ENCODE data around the gene LIME1.

LIME1 gene

GRCh38 chr20:63706852-63707557, 29.5 kb upstream of the LIME1 start:
- peak overlapping the region; percentile 83 for H3K4me3 ChIP-seq (ENCODE audit: low read depth, low read length)
- DNase-seq (ENCODE audit: low read depth): peak; percentile 59
- TF ChIP-seq, protein P1, sequence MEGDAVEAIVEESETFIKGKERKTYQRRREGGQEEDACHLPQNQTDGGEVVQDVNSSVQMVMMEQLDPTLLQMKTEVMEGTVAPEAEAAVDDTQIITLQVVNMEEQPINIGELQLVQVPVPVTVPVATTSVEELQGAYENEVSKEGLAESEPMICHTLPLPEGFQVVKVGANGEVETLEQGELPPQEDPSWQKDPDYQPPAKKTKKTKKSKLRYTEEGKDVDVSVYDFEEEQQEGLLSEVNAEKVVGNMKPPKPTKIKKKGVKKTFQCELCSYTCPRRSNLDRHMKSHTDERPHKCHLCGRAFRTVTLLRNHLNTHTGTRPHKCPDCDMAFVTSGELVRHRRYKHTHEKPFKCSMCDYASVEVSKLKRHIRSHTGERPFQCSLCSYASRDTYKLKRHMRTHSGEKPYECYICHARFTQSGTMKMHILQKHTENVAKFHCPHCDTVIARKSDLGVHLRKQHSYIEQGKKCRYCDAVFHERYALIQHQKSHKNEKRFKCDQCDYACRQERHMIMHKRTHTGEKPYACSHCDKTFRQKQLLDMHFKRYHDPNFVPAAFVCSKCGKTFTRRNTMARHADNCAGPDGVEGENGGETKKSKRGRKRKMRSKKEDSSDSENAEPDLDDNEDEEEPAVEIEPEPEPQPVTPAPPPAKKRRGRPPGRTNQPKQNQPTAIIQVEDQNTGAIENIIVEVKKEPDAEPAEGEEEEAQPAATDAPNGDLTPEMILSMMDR (conservative IDR thresholded peaks at IDR 0.05; ENCODE audit: low read depth, low read length): peak; percentile 59

GRCh38 chr20:63707558-63708300, 28.7 kb upstream of the LIME1 start, which contains the start of the genes ARFRP1 and ZGPAT:
ARFRP1 (minus strand) TSS chr20:63707976; CDS start chr20:63707091, 885 bp downstream.
ZGPAT (plus strand) TSS chr20:63708039; CDS start chr20:63708581, 542 bp downstream.
- DNase-seq (ENCODE audit: low read depth): peak; percentile 81
- TF ChIP-seq, protein P1 (conservative IDR thresholded peaks at IDR 0.05; ENCODE audit: low read depth, low read length): no peak
- H3K4me3 ChIP-seq (ENCODE audit: low read depth, low read length): peak within 1 kb of the TSS; percentile 83

GRCh38 chr20:63708301-63709148, 27.9 kb upstream of the LIME1 start:
- DNase-seq (ENCODE audit: low read depth): no peak
- H3K4me3 ChIP-seq (ENCODE audit: low read depth, low read length): peak overlapping the region; percentile 83
- TF ChIP-seq, protein P1 (conservative IDR thresholded peaks at IDR 0.05; ENCODE audit: low read depth, low read length): no peak

DNA sequence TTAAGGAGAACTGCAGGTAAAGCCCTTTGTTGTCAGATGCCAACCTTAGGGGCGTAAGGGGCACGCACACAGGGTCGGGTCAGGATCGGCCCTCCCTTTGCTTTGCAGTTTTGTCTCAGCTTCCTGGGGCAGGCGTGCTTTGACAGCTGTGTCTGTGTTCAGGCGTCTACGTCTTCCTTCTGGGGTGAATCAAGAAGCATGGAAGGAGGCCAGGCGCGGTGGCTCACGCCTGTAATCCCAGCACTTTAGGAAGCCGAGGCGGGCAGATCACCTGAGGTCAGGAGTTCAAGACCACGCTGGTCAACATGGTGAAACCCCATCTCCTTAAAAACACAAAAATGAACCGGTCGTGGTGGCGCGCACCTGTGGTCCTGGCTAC, 27.3 kb upstream of the LIME1 start:
- no peak for DNase-seq (ENCODE audit: low read depth)
- peak overlapping the region; percentile 83 for H3K4me3 ChIP-seq (ENCODE audit: low read depth, low read length)
- TF ChIP-seq, protein P1 (conservative IDR thresholded peaks at IDR 0.05; ENCODE audit: low read depth, low read length): no peak

DNA sequence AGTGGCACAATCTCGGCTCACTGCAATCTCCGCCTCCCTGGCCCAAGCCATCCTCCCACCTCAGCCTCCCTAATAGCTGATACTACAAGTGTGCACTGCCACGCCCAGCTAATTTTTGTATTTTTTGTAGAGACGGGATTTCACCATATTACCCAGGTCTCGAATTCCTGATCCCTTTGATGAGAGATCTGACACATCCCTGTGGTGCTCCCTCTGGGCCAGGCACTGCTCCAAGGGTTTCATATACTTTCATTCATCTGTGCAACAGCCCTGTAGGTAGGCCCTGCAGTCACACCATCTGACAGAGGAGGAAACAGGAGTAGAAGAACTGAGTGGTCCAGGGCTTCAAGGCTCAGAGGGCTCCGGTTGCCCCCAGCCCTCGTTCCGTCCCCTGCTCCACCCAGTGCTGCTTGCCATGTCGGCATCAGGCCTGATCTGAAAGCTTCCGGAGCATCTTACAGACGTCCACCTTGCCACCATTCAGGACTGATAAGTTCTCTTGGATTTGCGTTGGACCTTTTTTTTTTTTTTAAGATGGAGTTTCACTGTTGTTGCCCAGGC, 25.3 kb upstream of the LIME1 start:
- no peak for DNase-seq (ENCODE audit: low read depth)
- TF ChIP-seq, protein P1 (conservative IDR thresholded peaks at IDR 0.05; ENCODE audit: low read depth, low read length): no peak
- H3K4me3 ChIP-seq (ENCODE audit: low read depth, low read length): no peak overlapping the region

DNA sequence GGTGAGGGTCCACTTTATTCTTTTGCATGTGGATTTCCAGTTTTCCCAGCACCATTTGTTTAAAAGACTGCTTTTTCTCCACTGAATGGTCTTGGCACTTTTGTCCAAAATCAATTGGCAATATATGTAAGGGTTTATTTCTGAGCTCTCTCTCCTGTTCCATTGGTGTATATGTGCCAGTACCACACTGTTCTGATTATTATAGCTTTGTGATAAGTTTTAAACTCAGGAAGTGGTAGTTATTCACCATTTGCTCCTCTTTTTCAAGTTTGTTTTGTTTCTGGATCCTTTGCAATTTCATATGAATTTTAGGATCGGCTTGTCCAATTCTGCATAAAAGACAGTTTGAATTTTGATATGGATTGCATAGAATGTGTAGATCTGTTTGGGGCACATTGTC, 24.3 kb upstream of the LIME1 start:
- no peak overlapping the region for H3K4me3 ChIP-seq (ENCODE audit: low read depth, low read length)
- TF ChIP-seq, protein P1 (conservative IDR thresholded peaks at IDR 0.05; ENCODE audit: low read depth, low read length): no peak
- no peak for DNase-seq (ENCODE audit: low read depth)
